OCI-LY7 (cell line): ENCODE results near the gene MBLAC1. TPM values are rescaled to one million over a fixed set of nuclear protein-coding genes. Genes with fewer than 3 reads are reported as not detected.

Source experiments
- BruUV-seq: library from RNA; stranded (reverse); fragments of 400-500 nt; replicated peaks from 2 replicates; lab custom pipeline; 2021; lab: Mats Ljungman, UMichigan
- CTCF ChIA-PET: fragments of 300-600 bp; sonication (Branson Sonifier 250); formaldehyde crosslinking; loops from one replicate; lab custom pipeline; 2022; ENCODE audit warnings: antibody characterized with exemption; ENCODE audit not compliant: unreplicated experiment; lab: Charles Lee
- POLR2A ChIA-PET: fragments of 300-600 bp; sonication (Branson Sonifier 250); formaldehyde crosslinking; loops from one replicate; lab custom pipeline; 2022; ENCODE audit warnings: antibody characterized with exemption; lab: Charles Lee
- DNase-seq: peaks from one replicate; pipeline ENCODE4 v3.0.0-alpha.2; 2015; ENCODE audit warnings: low spot score
- H2AFZ ChIP-seq: fragments of 200-600 bp; sonication (generic), shearing (Covaris generic); 2 replicates; pipeline ENCODE4 v1.6.1; 2014; ENCODE audit warnings: mild to moderate bottlenecking, antibody characterized with exemption, low read length, moderate library complexity
- H3K27ac ChIP-seq: fragments of 200-600 bp; sonication (generic); 2 replicates; pipeline ENCODE4 v1.5.1; 2014; ENCODE audit warnings: mixed run types, low read depth, mild to moderate bottlenecking, moderate library complexity, low read length, inconsistent platforms; ENCODE audit not compliant: poor library complexity, severe bottlenecking
- H3K36me3 ChIP-seq: fragments of 200-600 bp; sonication (generic); 2 replicates; pipeline ENCODE4 v1.6.1; 2014; ENCODE audit warnings: mild to moderate bottlenecking, antibody characterized with exemption, low read length, moderate library complexity, mixed read lengths; ENCODE audit not compliant: insufficient read depth
- H3K4me1 ChIP-seq: fragments of 200-600 bp; sonication (generic); 2 replicates; pipeline ENCODE4 v1.5.1; 2014; ENCODE audit warnings: mild to moderate bottlenecking, low read length; ENCODE audit not compliant: insufficient read depth, poor library complexity, severe bottlenecking
- H3K4me2 ChIP-seq: fragments of 200-600 bp; sonication (generic); 2 replicates; pipeline ENCODE4 v1.6.1; 2014; ENCODE audit warnings: mild to moderate bottlenecking, low read length
- H3K4me3 ChIP-seq: fragments of 200-600 bp; sonication (generic); 2 replicates; pipeline ENCODE4 v1.5.1; 2014; ENCODE audit warnings: mild to moderate bottlenecking, low read depth, low read length; ENCODE audit not compliant: poor library complexity, severe bottlenecking
- H3K79me2 ChIP-seq: fragments of 200-600 bp; sonication (generic); 2 replicates; pipeline ENCODE4 v1.6.1; 2016; ENCODE audit warnings: low read depth, mild to moderate bottlenecking, low read length, moderate library complexity, mixed read lengths; ENCODE audit not compliant: insufficient read depth
- H3K9me2 ChIP-seq: fragments of 200-600 bp; sonication (generic); 2 replicates; pipeline ENCODE4 v1.6.1; 2016; ENCODE audit warnings: mild to moderate bottlenecking, low read length, mixed read lengths; ENCODE audit not compliant: insufficient read depth
- H3K9me3 ChIP-seq: fragments of 200-600 bp; sonication (generic); 2 replicates; pipeline ENCODE4 v1.6.1; 2014; ENCODE audit warnings: mild to moderate bottlenecking, mixed run types, low read length, mixed read lengths
- H4K20me1 ChIP-seq: fragments of 200-600 bp; sonication (generic); 2 replicates; pipeline ENCODE4 v1.6.1; 2014; ENCODE audit warnings: mild to moderate bottlenecking, antibody characterized with exemption, low read length, moderate library complexity, mixed read lengths; ENCODE audit not compliant: insufficient read depth
- EZH2phosphoT487 ChIP-seq: fragments of 200-600 bp; sonication (generic); IDR thresholded peaks from 2 replicates; pipeline ENCODE4 v1.6.1; 2018; ENCODE audit warnings: low read depth, borderline replicate concordance, mild to moderate bottlenecking, mixed run types, antibody characterized with exemption, low read length, moderate library complexity, mixed read lengths
- intact Hi-C: fragments of 100-400 bp; cut with micrococcal nuclease; formaldehyde crosslinking; loops from one replicate; pipeline ENCODE4 v1.10.0; 2022; ENCODE audit not compliant: unreplicated experiment
- total RNA-seq, 2 experiments: library from RNA; depleted of rRNA in 1 of 2; stranded (reverse); fragments of >200 nt in 1 of 2; shearing (Covaris generic) in 1 of 2; gene quantifications; 2 replicates each; pipeline ENCODE4 v1.2.3, GENCODE V29; 2014 to 2022
- TF ChIP-seq, protein P1 (sequence below): fragments of 200-600 bp; sonication (generic); conservative IDR thresholded peaks from 2 replicates; pipeline ENCODE4 v1.5.1; 2014; ENCODE audit warnings: mild to moderate bottlenecking, antibody characterized with exemption, low read length, moderate library complexity, mixed read lengths

Gene MBLAC1
- total RNA-seq, 2 experiments from 2014 or later = 4.5 to 4.8 TPM

DNA sequence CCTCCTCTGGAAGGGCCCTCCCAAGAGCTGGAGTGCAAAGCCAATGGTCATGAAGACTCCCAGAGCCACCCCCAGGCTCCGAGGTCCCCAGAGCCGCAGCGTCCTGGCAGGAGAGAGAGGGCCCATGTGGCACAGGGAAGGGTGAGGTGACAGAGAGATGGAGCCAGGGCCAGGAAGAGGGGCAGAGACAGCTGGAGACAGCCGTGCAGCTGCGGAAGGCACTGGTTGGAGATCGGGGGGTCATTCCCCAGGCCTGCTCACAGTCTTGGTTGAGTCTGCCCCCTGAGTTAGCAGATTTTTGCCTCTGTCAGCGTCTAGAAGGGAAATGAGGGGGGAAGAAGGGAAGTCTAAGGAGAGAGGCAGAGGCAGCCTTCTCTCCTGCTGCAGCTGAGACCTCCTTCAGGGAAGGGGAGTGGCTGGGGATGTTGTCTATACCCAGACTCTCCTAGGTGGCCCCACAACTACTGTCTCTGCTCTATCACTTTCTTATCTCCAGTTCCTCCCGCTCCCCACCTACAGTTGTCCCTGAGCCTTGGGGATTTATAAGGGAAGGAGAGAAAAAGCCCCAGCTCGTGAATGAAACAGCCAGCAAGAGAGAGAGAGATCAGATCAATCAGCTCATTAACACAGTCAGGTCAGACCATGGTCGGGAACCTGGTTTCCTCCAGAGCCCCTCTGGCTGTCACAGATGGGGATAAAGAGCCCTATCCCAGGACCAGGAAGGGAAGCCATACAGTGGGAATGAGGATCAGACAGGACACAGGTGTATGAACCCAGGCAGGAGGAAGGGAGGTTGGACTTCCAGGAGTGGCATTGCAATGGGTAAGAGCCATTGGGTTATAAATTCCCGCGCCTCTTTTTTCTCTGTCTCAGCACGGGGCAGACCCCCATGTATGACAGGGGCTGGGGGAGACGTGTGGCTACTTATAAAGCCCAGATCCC lies 40.5 kb downstream of the MBLAC1 start:
- H3K79me2 ChIP-seq = no peaks in the 10 kb centered on the region
- H3K4me1 ChIP-seq = peaks cover 68% of the 10 kb centered on the region
- no TSS peak for BruUV-seq
- ChIA-PET CTCF (no interaction called here), POLR2A (interaction anchor here (0.5 kb wide), 1 partner anchor 1009 kb away, joined by 3 read pairs; no protein-coding TSS in a partner anchor)
- H3K4me2 ChIP-seq = peak overlapping the region; percentile 27; the same call in 1 of the 2 replicates
- no peaks in the 10 kb centered on the region for H3K9me3 ChIP-seq
- no peak overlapping the region for H2AFZ ChIP-seq
- no peak for DNase-seq
- no peaks in the 10 kb centered on the region for H3K9me2 ChIP-seq
- H3K4me3 ChIP-seq = no peak overlapping the region
- intact Hi-C loops = no loop called here
- no peaks in the 10 kb centered on the region for H4K20me1 ChIP-seq
- H3K27ac ChIP-seq = no peak overlapping the region
- TF ChIP-seq, protein P1, sequence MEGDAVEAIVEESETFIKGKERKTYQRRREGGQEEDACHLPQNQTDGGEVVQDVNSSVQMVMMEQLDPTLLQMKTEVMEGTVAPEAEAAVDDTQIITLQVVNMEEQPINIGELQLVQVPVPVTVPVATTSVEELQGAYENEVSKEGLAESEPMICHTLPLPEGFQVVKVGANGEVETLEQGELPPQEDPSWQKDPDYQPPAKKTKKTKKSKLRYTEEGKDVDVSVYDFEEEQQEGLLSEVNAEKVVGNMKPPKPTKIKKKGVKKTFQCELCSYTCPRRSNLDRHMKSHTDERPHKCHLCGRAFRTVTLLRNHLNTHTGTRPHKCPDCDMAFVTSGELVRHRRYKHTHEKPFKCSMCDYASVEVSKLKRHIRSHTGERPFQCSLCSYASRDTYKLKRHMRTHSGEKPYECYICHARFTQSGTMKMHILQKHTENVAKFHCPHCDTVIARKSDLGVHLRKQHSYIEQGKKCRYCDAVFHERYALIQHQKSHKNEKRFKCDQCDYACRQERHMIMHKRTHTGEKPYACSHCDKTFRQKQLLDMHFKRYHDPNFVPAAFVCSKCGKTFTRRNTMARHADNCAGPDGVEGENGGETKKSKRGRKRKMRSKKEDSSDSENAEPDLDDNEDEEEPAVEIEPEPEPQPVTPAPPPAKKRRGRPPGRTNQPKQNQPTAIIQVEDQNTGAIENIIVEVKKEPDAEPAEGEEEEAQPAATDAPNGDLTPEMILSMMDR = no peak
- no peak for TF ChIP-seq EZH2phosphoT487
- no peaks in the 10 kb centered on the region for H3K36me3 ChIP-seq

GRCh38 chr7:100167912-100168323 lies 41.2 kb downstream of the MBLAC1 start:
- no peaks in the 10 kb centered on the region for H4K20me1 ChIP-seq
- no peak for TF ChIP-seq EZH2phosphoT487
- TF ChIP-seq, protein P1 = no peak
- H3K4me3 ChIP-seq = no peak overlapping the region
- peak overlapping the region; percentile 27; the same call in 1 of the 2 replicates for H3K4me2 ChIP-seq
- no peak overlapping the region for H2AFZ ChIP-seq
- ChIA-PET CTCF (no interaction called here), POLR2A (interaction anchor here (0.6 kb wide), 1 partner anchor 22 kb away, joined by 4 read pairs; no protein-coding TSS in a partner anchor)
- intact Hi-C loops = no loop called here
- no peaks in the 10 kb centered on the region for H3K9me2 ChIP-seq
- DNase-seq = no peak
- no peaks in the 10 kb centered on the region for H3K79me2 ChIP-seq
- no peaks in the 10 kb centered on the region for H3K9me3 ChIP-seq
- BruUV-seq = no TSS peak
- no peaks in the 10 kb centered on the region for H3K36me3 ChIP-seq
- no peak overlapping the region for H3K27ac ChIP-seq
- peaks cover 64% of the 10 kb centered on the region for H3K4me1 ChIP-seq
